Lung (tissue), 12 donors: Measurements from ENCODE around the gene EVI5. TPM values are rescaled to one million over a fixed set of nuclear protein-coding genes. Genes with fewer than 3 reads are reported as not detected.

Source experiments
- ATAC-seq: fragments of 200-7000 bp; cut with Tn5 transposase; one replicate; pipeline ENCODE4 v1.9.1; 2020; ENCODE audit warnings: moderate number of reproducible peaks; ENCODE audit not compliant: insufficient read depth, low FRiP score
- DNase-seq, 3 donors: peaks; one replicate each; pipeline ENCODE4 v3.0.0-alpha.2; 2013 to 2017
- H3K27ac ChIP-seq, 2 donors: one replicate each; pipeline ENCODE4 v1.5.1; 2013; ENCODE audit warnings: mild to moderate bottlenecking in 2 of 2, moderate library complexity in 2 of 2, control low read depth in 1 of 2, inconsistent platforms in 1 of 2, low read depth in 1 of 2, low read length in 1 of 2
- H3K27me3 ChIP-seq, 3 donors: one replicate each; pipeline ENCODE4 v1.5.1; 2013; ENCODE audit warnings: low read length in 2 of 3; ENCODE audit not compliant: control insufficient read depth in 3 of 3, insufficient read depth in 3 of 3
- H3K36me3 ChIP-seq, 4 donors: one replicate each; pipeline ENCODE4 v1.5.1; 2013; ENCODE audit warnings: low read length in 4 of 4, mild to moderate bottlenecking in 1 of 4, moderate library complexity in 1 of 4; ENCODE audit not compliant: control insufficient read depth in 4 of 4, insufficient read depth in 4 of 4
- H3K4me1 ChIP-seq, 5 donors: one replicate each; pipeline ENCODE4 v1.5.1; 2013; ENCODE audit warnings: low read length in 5 of 5, mild to moderate bottlenecking in 2 of 5, moderate library complexity in 1 of 5; ENCODE audit not compliant: control insufficient read depth in 5 of 5, insufficient read depth in 5 of 5
- H3K4me3 ChIP-seq: one replicate; pipeline ENCODE4 v1.5.1; 2013; ENCODE audit warnings: mild to moderate bottlenecking, control low read depth, moderate library complexity
- H3K9ac ChIP-seq, 2 donors: one replicate each; pipeline ENCODE4 v1.5.1; 2013; ENCODE audit warnings: low read length in 2 of 2, control low read depth in 1 of 2; ENCODE audit not compliant: insufficient read depth in 1 of 2
- H3K9me3 ChIP-seq, 4 donors: one replicate each; pipeline ENCODE4 v1.5.1; 2013; ENCODE audit warnings: low read length in 3 of 4, mild to moderate bottlenecking in 1 of 4, moderate library complexity in 1 of 4; ENCODE audit not compliant: control insufficient read depth in 4 of 4, insufficient read depth in 3 of 4
- CTCF ChIP-seq: IDR thresholded peaks from 2 replicates; pipeline ENCODE4 v1.5.1; 2012; ENCODE audit warnings: mild to moderate bottlenecking; ENCODE audit errors: control extremely low read depth, extremely low read depth
- WGBS, 2 donors: extraction: QIAGEN DNeasy Blood & Tissue Kit; methylation state at CpG; one replicate each; pipeline ENCODE4 v1.1.7; 2013; 5-methylcytosine and 5-hydroxymethylcytosine counted together
- polyA plus RNA-seq, 2 donors: library from polyadenylated mRNA; stranded (reverse); fragments of 200-250 nt; gene quantifications; one replicate each; pipeline ENCODE4 v1.2.1, GENCODE V29; 2013
- total RNA-seq, 2 donors: library from RNA; depleted of rRNA in 1 of 2; stranded (reverse); fragments of >200 nt in 1 of 2; gene quantifications; one replicate each; pipeline ENCODE4 v1.2.1, GENCODE V29; 2014 to 2021
- donor health status: control.
- donor health status: control.
- donor health status: Bipolar disorder and iron deficiency.
- donor health status: healthy.
- donor health status: DM: yes; HTN: yes; CAD: no.

The EVI5 gene
- total and polyA plus RNA-seq, 4 donors = 4.9 to 88.8 (median 25.1) TPM

DNA sequence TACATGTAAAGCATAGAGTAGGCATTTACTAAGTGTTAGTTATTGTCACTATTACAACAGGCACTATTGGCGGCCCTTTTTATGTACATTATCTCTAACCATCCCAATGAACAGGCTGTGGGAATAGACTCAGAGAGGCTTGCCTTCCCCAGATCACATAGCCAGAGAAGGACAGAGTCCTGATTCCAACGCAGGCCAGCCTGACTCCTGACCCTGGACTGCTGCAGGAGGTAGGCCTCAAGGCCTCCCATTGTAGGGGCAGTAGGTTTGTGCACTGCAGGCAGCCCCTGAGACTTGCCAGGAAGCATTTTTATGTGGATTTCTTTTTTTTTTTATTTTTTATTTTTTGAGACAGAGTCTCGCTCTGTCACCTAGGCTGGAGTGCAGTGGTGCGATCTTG is 291.8 kb downstream of the EVI5 start:
- no peak overlapping the region for H3K9ac ChIP-seq
- no peaks in the 10 kb centered on the region for H3K36me3 ChIP-seq
- H3K27me3 ChIP-seq = peaks cover 0 to 28% (median 22%) of the 10 kb centered on the region in 3 donors
- ATAC-seq (no peak), DNase-seq (no peak)
- no peaks in the 10 kb centered on the region for H3K4me1 ChIP-seq
- no peak overlapping the region for H3K4me3 ChIP-seq
- no peak for TF ChIP-seq CTCF
- no peaks in the 10 kb centered on the region for H3K9me3 ChIP-seq
- WGBS, 2 donors = 91 to 98% methylated on average over 4 of the region's 4 CpGs
- no peak overlapping the region for H3K27ac ChIP-seq

- ATAC-seq = no peak
- Histone ChIP-seq H3K9me3 (peaks cover 0 to 4% (median 0%) of the 10 kb centered on the region in 4 donors), H3K4me3 (no peak overlapping the region), H3K9ac (no peak overlapping the region), H3K36me3 (no peaks in the 10 kb centered on the region), H3K4me1 (peaks cover 0 to 27% (median 6%) of the 10 kb centered on the region in 5 donors), H3K27me3 (peaks cover 0 to 58% (median 50%) of the 10 kb centered on the region in 3 donors), H3K27ac (no peak overlapping the region)
- no peak for TF ChIP-seq CTCF
- no peak for DNase-seq
- 70 to 73% methylated on average over 3 of the region's 3 CpGs for WGBS, 2 donors
These were observed 296.1 kb downstream of the EVI5 start for GRCh38 chr1:92488832-92489231.

- DNase-seq (no peak), ATAC-seq (no peak)
- peaks cover 0 to 4% (median 0%) of the 10 kb centered on the region in 4 donors for H3K9me3 ChIP-seq
- H3K36me3 ChIP-seq = no peaks in the 10 kb centered on the region
- H3K27me3 ChIP-seq = peaks cover 0 to 61% (median 54%) of the 10 kb centered on the region in 3 donors
- TF ChIP-seq CTCF = no peak
- H3K9ac ChIP-seq = no peak overlapping the region
- no peak overlapping the region for H3K27ac ChIP-seq
- H3K4me3 ChIP-seq = no peak overlapping the region
- WGBS, 2 donors = 47 to 51% methylated on average over 3 of the region's 3 CpGs
- peaks cover 0 to 31% (median 6%) of the 10 kb centered on the region in 5 donors for H3K4me1 ChIP-seq
These were observed 296.5 kb downstream of the EVI5 start for GRCh38 chr1:92488416-92488815.

DNA sequence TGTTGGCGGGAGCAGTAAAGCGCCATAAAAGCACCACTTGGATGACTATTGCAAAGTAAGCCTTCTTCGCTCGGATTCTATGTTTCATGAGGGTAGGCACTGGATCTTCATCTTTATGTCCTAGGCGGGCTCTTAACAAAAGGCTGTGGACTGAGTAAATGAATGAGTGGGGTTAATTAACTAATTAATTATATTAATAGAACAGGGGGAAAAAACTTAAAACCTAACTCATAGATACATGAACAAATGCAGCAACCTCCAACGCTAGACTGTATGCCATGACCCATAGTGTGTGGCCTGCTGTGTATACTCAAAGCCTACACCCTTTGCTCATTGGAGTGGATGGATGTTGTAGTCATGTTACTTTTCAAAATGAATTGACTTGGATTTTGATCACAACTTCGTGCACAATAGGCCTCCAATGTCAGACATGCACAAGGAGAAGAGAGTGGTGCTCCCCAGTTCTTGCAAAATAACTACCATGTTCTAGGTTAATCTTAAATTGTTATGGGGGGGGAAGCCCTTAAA is 297.8 kb downstream of the EVI5 start:
- H3K27ac ChIP-seq = no peak overlapping the region
- no peak for DNase-seq
- no peak for ATAC-seq

More for the DNA sequence above, 297.8 kb downstream of the EVI5 start:
- no peaks in the 10 kb centered on the region for H3K36me3 ChIP-seq
- no peak overlapping the region for H3K4me3 ChIP-seq
- H3K9me3 ChIP-seq = peaks cover 0 to 4% (median 0%) of the 10 kb centered on the region in 4 donors
- H3K9ac ChIP-seq = no peak overlapping the region
- H3K27me3 ChIP-seq = peaks cover 0 to 73% (median 67%) of the 10 kb centered on the region in 3 donors
- WGBS, 2 donors = 37 to 62% methylated on average over 7 of the region's 7 CpGs
- no peak for TF ChIP-seq CTCF
- peaks cover 0 to 43% (median 12%) of the 10 kb centered on the region in 5 donors for H3K4me1 ChIP-seq
